Right lobe of liver (tissue), 4 donors: ENCODE data around the gene EML3.

Source experiments
- CTCF ChIP-seq, 4 donors: fragments of 200-600 bp in 3 of 4; fragments of 450-650 bp in 1 of 4; IDR thresholded peaks; one replicate each; pipeline versions ENCODE4 v1.5.1 to v1.8.0; 2016 to 2022; ENCODE audit warnings: antibody characterized with exemption in 4 of 4, mild to moderate bottlenecking in 2 of 4
- POLR2A ChIP-seq: fragments of 450-650 bp; IDR thresholded peaks from one replicate; pipeline ENCODE4 v1.6.1; 2017; ENCODE audit warnings: antibody characterized with exemption, mild to moderate bottlenecking
- donor health status: DM: no; HTN: no; CAD: no.
- donor health status: DM: no; HTN: no; CAD: no.
- donor health status: DM: no; HTN: yes; CAD: no.

DNA sequence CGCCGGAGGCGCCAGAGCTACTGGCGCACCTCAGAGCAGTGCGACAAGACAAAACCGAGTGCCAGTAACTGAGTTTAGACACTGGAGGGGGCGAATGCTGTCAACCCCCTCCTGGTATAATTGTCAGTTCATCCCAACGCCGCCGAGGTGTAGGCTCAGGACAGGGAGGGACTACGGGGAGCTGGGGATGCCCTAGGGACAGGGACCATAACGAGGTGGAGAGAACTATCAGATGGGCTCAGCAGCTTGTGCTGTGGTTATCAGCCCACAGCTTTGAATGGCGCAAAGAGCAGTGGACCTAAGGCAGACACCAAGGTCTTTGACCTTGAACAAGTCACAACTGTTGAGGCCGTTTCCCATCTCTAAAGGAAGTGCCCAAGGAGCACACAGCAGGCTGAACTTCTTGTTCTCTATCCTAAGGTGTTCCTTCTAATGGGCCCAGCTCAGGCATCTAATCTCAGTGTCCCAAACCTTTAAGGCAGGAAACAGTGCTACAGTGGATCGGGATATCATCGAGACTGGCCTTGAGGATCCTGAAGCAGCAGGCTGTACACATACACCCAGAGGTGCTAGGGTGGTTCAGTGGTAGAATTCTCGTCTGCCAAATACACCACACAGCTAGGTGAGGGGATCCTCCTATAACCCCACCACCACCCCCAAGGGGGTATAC lies 20.3 kb downstream of the EML3 start:
- TF ChIP-seq CTCF (IDR thresholded peaks at IDR 0.05) (no peak), POLR2A (no peak)
